Tibial nerve (tissue), 4 donors: ENCODE data around the gene RNU6-8. TPM values are rescaled to one million over a fixed set of nuclear protein-coding genes. Genes with fewer than 3 reads are reported as not detected.

Source experiments
- DNase-seq, 2 donors: peaks; one replicate each; pipeline ENCODE4 v3.0.0-alpha.2; 2019; ENCODE audit warnings: low spot score in 2 of 2
- H3K27ac ChIP-seq, 4 donors: fragments of 200-600 bp; sonication (generic) in 3 of 4; one replicate each; pipeline ENCODE4 v1.5.1; 2017 to 2019; ENCODE audit warnings: mild to moderate bottlenecking in 1 of 4
- H3K27me3 ChIP-seq, 2 donors: fragments of 200-600 bp; sonication (generic) in 1 of 2; one replicate each; pipeline versions ENCODE4 v1.5.1 to v1.6.0; 2017 to 2019
- H3K36me3 ChIP-seq, 3 donors: fragments of 200-600 bp; sonication (generic); one replicate each; pipeline ENCODE4 v1.5.1; 2018 to 2019
- H3K4me1 ChIP-seq, 4 donors: fragments of 200-600 bp; sonication (generic) in 3 of 4; one replicate each; pipeline ENCODE4 v1.5.1; 2017 to 2019
- H3K4me3 ChIP-seq, 4 donors: fragments of 200-600 bp; sonication (generic) in 3 of 4; one replicate each; pipeline ENCODE4 v1.5.1; 2017 to 2019; ENCODE audit warnings: mild to moderate bottlenecking in 1 of 4, moderate library complexity in 1 of 4
- H3K9me3 ChIP-seq, 4 donors: fragments of 200-600 bp; sonication (generic) in 3 of 4; one replicate each; pipeline ENCODE4 v1.5.1; 2017 to 2019
- EP300 ChIP-seq, 2 donors: sonication (generic); formaldehyde crosslinking; IDR thresholded peaks; one replicate each; pipeline ENCODE4 v1.6.1; 2017; ENCODE audit warnings: antibody characterized with exemption in 2 of 2, mild to moderate bottlenecking in 1 of 2
- POLR2A ChIP-seq, 2 donors: fragments of 450-650 bp; IDR thresholded peaks; one replicate each; pipeline ENCODE4 v1.6.1; 2017; ENCODE audit warnings: antibody characterized with exemption in 2 of 2, mild to moderate bottlenecking in 2 of 2, moderate library complexity in 2 of 2
- WGBS, 2 donors: methylation state at CpG; one replicate each; pipeline ENCODE4 v1.1.5; 2018; 5-methylcytosine and 5-hydroxymethylcytosine counted together
- total RNA-seq, 4 donors: library from RNA; depleted of rRNA; stranded (reverse); fragments of >200 nt; gene quantifications; one replicate each; pipeline ENCODE4 v1.1.0, GENCODE V29; 2016
- TF ChIP-seq, protein P1 (sequence below), 5 experiments: fragments of 200-600 bp in 3 of 5; fragments of 450-650 bp in 2 of 5; sonication (generic) in 3 of 5; IDR thresholded peaks; one replicate each; pipeline ENCODE4 v1.5.1; 2016 to 2019; ENCODE audit warnings: antibody characterized with exemption in 5 of 5, mild to moderate bottlenecking in 3 of 5, moderate library complexity in 2 of 5

Gene RNU6-8
- total RNA-seq, 4 donors from 2014 or later, result not detected

- no peak for TF ChIP-seq POLR2A (IDR thresholded peaks at IDR 0.05)
- TF ChIP-seq, protein P1, sequence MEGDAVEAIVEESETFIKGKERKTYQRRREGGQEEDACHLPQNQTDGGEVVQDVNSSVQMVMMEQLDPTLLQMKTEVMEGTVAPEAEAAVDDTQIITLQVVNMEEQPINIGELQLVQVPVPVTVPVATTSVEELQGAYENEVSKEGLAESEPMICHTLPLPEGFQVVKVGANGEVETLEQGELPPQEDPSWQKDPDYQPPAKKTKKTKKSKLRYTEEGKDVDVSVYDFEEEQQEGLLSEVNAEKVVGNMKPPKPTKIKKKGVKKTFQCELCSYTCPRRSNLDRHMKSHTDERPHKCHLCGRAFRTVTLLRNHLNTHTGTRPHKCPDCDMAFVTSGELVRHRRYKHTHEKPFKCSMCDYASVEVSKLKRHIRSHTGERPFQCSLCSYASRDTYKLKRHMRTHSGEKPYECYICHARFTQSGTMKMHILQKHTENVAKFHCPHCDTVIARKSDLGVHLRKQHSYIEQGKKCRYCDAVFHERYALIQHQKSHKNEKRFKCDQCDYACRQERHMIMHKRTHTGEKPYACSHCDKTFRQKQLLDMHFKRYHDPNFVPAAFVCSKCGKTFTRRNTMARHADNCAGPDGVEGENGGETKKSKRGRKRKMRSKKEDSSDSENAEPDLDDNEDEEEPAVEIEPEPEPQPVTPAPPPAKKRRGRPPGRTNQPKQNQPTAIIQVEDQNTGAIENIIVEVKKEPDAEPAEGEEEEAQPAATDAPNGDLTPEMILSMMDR (IDR thresholded peaks at IDR 0.05), result no peak
- 74 to 80% methylated on average over 5 of the region's 5 CpGs for WGBS, 2 donors
- H3K9me3 ChIP-seq, result no peaks in the 10 kb centered on the region
- H3K4me1 ChIP-seq, result peaks cover 0 to 17% (median 3%) of the 10 kb centered on the region in 4 donors
- no peak overlapping the region for H3K4me3 ChIP-seq
- no peak overlapping the region for H3K27ac ChIP-seq
- no peak for DNase-seq
- H3K27me3 ChIP-seq, result no peaks in the 10 kb centered on the region
- H3K36me3 ChIP-seq, result no peaks in the 10 kb centered on the region
Observed at GRCh38 chr14:32249371-32249770, 46.3 kb upstream of the RNU6-8 start.

DNA sequence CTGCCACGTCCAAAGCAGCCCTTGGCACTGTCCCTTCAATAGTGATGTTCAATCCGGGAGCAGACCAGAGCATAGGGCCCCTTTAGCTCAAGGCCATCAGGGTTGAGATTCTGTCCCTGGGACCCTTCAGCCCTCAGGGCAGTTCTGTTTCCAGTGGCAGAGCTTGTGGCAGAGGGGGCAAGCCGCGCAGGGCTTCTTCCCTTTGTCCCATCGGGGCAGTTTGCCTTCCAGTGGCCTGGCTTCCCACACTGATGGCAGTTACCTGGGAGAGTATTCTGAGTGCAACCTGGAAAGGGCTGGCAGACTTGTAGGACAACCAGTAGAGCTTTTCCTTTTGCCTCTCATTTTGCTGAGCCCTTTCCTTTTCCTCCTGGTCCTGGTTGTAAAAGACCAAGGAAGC is 43.7 kb upstream of the RNU6-8 start:
- Histone ChIP-seq H3K4me3 (no peak overlapping the region), H3K36me3 (no peaks in the 10 kb centered on the region), H3K4me1 (peaks cover 0 to 9% (median 1%) of the 10 kb centered on the region in 4 donors), H3K27ac (no peak overlapping the region), H3K27me3 (no peaks in the 10 kb centered on the region), H3K9me3 (no peaks in the 10 kb centered on the region)
- WGBS, 2 donors, result 90 to 93% methylated on average over 5 of the region's 5 CpGs
- no peak for TF ChIP-seq POLR2A (IDR thresholded peaks at IDR 0.05)
- TF ChIP-seq, protein P1 (IDR thresholded peaks at IDR 0.05), result no peak
- TF ChIP-seq EP300 (IDR thresholded peaks at IDR 0.05), result no peak
- no peak for DNase-seq

DNA sequence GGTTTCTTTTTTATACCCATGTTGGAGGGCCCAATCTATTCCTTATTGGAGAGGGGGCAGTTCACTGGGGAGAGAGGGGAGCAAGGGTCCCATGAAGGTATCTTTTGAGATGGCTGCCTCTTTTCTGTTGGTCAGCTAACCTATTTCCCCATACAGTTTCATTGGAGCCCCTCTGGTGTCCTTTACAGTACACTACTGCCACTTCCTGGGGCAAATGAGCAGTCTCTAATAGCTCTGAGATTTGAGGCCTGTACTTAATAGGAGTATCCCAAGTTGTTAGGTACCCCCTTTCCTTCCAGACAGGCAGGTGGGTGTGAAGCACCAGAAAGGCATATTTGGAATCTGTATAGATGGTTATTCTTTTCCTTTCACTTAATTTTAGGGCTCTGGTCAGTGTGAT is 41.3 kb upstream of the RNU6-8 start:
- no peak overlapping the region for H3K4me3 ChIP-seq
- no peaks in the 10 kb centered on the region for H3K4me1 ChIP-seq
- no peaks in the 10 kb centered on the region for H3K27me3 ChIP-seq
- peaks cover 0 to 6% (median 0%) of the 10 kb centered on the region in 4 donors for H3K9me3 ChIP-seq
- TF ChIP-seq EP300 (IDR thresholded peaks at IDR 0.05) (no peak), POLR2A (IDR thresholded peaks at IDR 0.05) (no peak)
- TF ChIP-seq, protein P1 (IDR thresholded peaks at IDR 0.05), result no peak
- H3K27ac ChIP-seq, result no peak overlapping the region
- no peaks in the 10 kb centered on the region for H3K36me3 ChIP-seq
- no peak for DNase-seq

DNA sequence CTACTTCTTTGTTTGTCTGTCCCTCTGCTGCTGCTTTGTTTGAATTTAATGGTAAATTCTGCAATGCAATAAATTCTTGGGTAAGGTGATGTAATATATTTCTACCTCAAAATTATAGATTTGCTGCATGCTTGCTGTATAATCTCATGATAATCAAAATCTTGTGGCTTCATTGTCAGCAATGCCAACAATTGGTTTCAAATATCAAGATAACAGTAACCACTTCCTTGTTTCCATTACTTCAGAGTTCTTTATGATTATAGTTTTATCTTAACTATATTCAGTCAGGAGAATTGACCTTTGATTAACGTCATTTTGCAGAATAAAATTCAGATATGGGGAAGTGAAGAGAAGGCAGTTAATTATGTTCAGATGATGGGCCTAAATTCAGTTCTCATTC is 30.2 kb upstream of the RNU6-8 start:
- no peak for DNase-seq
- H3K27me3 ChIP-seq, result no peaks in the 10 kb centered on the region
- H3K4me3 ChIP-seq, result no peak overlapping the region
- TF ChIP-seq, protein P1 (IDR thresholded peaks at IDR 0.05), result no peak
- TF ChIP-seq POLR2A (IDR thresholded peaks at IDR 0.05), result no peak
- TF ChIP-seq EP300 (IDR thresholded peaks at IDR 0.05), result no peak
- 73 to 74% methylated on average over 1 of the region's 1 CpG for WGBS, 2 donors
- no peaks in the 10 kb centered on the region for H3K36me3 ChIP-seq
- H3K4me1 ChIP-seq, result no peaks in the 10 kb centered on the region
- no peak overlapping the region for H3K27ac ChIP-seq
- H3K9me3 ChIP-seq, result peaks cover 0 to 3% (median 0%) of the 10 kb centered on the region in 4 donors

DNA sequence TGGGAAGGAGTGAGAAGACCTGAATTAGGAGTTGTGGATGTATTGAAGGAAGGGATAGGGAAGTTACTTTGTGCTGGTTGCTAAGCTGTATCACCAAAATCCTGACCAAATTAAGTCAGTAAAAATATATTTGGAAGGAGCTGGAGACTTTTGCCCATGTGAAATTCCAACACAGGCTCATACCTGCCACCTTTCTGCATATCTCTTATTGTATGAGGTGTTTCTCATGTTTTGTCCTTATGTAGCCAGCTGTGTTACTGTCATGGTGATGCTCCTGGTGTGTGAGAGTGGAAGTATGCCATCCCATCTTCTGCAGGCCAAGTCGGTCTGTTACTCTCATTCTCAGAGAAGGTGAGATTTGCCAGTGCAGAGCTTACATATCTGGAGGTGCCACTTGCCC is 29.4 kb upstream of the RNU6-8 start:
- Histone ChIP-seq H3K27me3 (no peaks in the 10 kb centered on the region), H3K4me3 (no peak overlapping the region), H3K9me3 (peaks cover 0 to 3% (median 0%) of the 10 kb centered on the region in 4 donors), H3K4me1 (no peaks in the 10 kb centered on the region), H3K27ac (no peak overlapping the region), H3K36me3 (no peaks in the 10 kb centered on the region)
- TF ChIP-seq POLR2A (IDR thresholded peaks at IDR 0.05) (no peak), EP300 (IDR thresholded peaks at IDR 0.05) (no peak)
- TF ChIP-seq, protein P1 (IDR thresholded peaks at IDR 0.05), result no peak
- DNase-seq, result no peak
- 91 to 92% methylated on average over 1 of the region's 1 CpG for WGBS, 2 donors
